ENCODE measurements around the gene GPR180.

- no peak for TF ChIP-seq POLR2A (IDR thresholded peaks at IDR 0.05)
- TF ChIP-seq CTCF (IDR thresholded peaks at IDR 0.05): no peak
Observed at GRCh38 chr13:94607939-94608338, 6.3 kb downstream of the GPR180 start.

All from adrenal gland (tissue), 5 donors.